Stimulated activated memory B cell treated with anti-CD40 and anti-IgM and Interleukin-4, amounts not matched to agents 10 μg/mL and 1 μg/mL and 100 μg/mL, for 72 hours (primary cell): Measurements from ENCODE around the gene PDE1C.
"Not testable (repeated sequence)": the region's sequence is repeated elsewhere in the genome, so short reads cannot be mapped to it uniquely, and the experiment has no call there.

ENCODE experiments used
- ATAC-seq: fragments of 150-1000 bp; cut with Tn5 transposase; 2 replicates; pipeline ENCODE4 v1.10.0; 2021
- H3K27ac Mint-ChIP-seq: one replicate; pipeline ENCODE4 v1.8.0; 2022; ENCODE audit warnings: mild to moderate bottlenecking, mixed read lengths
- H3K27me3 Mint-ChIP-seq: one replicate; pipeline ENCODE4 v1.8.0; 2022; ENCODE audit warnings: mixed read lengths
- H3K36me3 Mint-ChIP-seq: one replicate; pipeline ENCODE4 v1.8.0; 2022; ENCODE audit warnings: mixed read lengths
- H3K4me1 Mint-ChIP-seq: one replicate; pipeline ENCODE4 v1.8.0; 2022; ENCODE audit warnings: mixed read lengths
- H3K4me3 Mint-ChIP-seq: one replicate; pipeline ENCODE4 v1.8.0; 2022; ENCODE audit warnings: mild to moderate bottlenecking, moderate library complexity, mixed read lengths
- H3K9me3 Mint-ChIP-seq: one replicate; pipeline ENCODE4 v1.8.0; 2022; ENCODE audit warnings: mixed read lengths

PDE1C gene

GRCh38 chr7:32013471-32013870 lies 56.7 kb downstream of the PDE1C start:
- not testable (repeated sequence) for H3K4me3 Mint-ChIP-seq, H3K27ac Mint-ChIP-seq, H3K36me3 Mint-ChIP-seq, H3K27me3 Mint-ChIP-seq, H3K4me1 Mint-ChIP-seq, ATAC-seq
- peaks cover 17% of the 10 kb centered on the region for H3K9me3 Mint-ChIP-seq

- Mint-ChIP-seq H3K36me3 (no peaks in the 10 kb centered on the region), H3K4me3 (no peak overlapping the region), H3K9me3 (peaks cover 4% of the 10 kb centered on the region), H3K4me1 (no peaks in the 10 kb centered on the region), H3K27me3 (no peaks in the 10 kb centered on the region), H3K27ac (no peak overlapping the region)
- ATAC-seq: no peak
Observed at GRCh38 chr7:32005577-32005976, 64.6 kb downstream of the PDE1C start.

GRCh38 chr7:32001948-32002347 lies 68.3 kb downstream of the PDE1C start:
- H3K9me3 Mint-ChIP-seq: peaks cover 10% of the 10 kb centered on the region
- no peaks in the 10 kb centered on the region for H3K27me3 Mint-ChIP-seq
- no peak for ATAC-seq
- H3K36me3 Mint-ChIP-seq: no peaks in the 10 kb centered on the region
- no peak overlapping the region for H3K27ac Mint-ChIP-seq
- H3K4me1 Mint-ChIP-seq: no peaks in the 10 kb centered on the region
- H3K4me3 Mint-ChIP-seq: no peak overlapping the region

- no peaks in the 10 kb centered on the region for H3K4me1 Mint-ChIP-seq
- no peak overlapping the region for H3K27ac Mint-ChIP-seq
- H3K27me3 Mint-ChIP-seq: no peaks in the 10 kb centered on the region
- peaks cover 10% of the 10 kb centered on the region for H3K9me3 Mint-ChIP-seq
- no peak for ATAC-seq
- no peak overlapping the region for H3K4me3 Mint-ChIP-seq
- no peaks in the 10 kb centered on the region for H3K36me3 Mint-ChIP-seq
Observed at GRCh38 chr7:31997423-31997822, 72.8 kb downstream of the PDE1C start.

GRCh38 chr7:31995134-31995533 lies 75.1 kb downstream of the PDE1C start:
- H3K27ac Mint-ChIP-seq: no peak overlapping the region
- no peak overlapping the region for H3K4me3 Mint-ChIP-seq
- H3K9me3 Mint-ChIP-seq: peaks cover 3% of the 10 kb centered on the region
- H3K36me3 Mint-ChIP-seq: no peaks in the 10 kb centered on the region
- H3K27me3 Mint-ChIP-seq: no peaks in the 10 kb centered on the region
- no peak for ATAC-seq
- no peaks in the 10 kb centered on the region for H3K4me1 Mint-ChIP-seq

- H3K27me3 Mint-ChIP-seq: no peaks in the 10 kb centered on the region
- no peaks in the 10 kb centered on the region for H3K36me3 Mint-ChIP-seq
- no peaks in the 10 kb centered on the region for H3K4me1 Mint-ChIP-seq
- no peak overlapping the region for H3K27ac Mint-ChIP-seq
- H3K9me3 Mint-ChIP-seq: no peaks in the 10 kb centered on the region
- ATAC-seq: no peak
- no peak overlapping the region for H3K4me3 Mint-ChIP-seq
Observed at GRCh38 chr7:31991846-31992245, 78.4 kb downstream of the PDE1C start.

GRCh38 chr7:31991406-31991805 lies 78.8 kb downstream of the PDE1C start:
- no peak for ATAC-seq
- no peaks in the 10 kb centered on the region for H3K27me3 Mint-ChIP-seq
- H3K36me3 Mint-ChIP-seq: no peaks in the 10 kb centered on the region
- H3K4me3 Mint-ChIP-seq: no peak overlapping the region
- no peaks in the 10 kb centered on the region for H3K9me3 Mint-ChIP-seq
- no peaks in the 10 kb centered on the region for H3K4me1 Mint-ChIP-seq
- no peak overlapping the region for H3K27ac Mint-ChIP-seq

GRCh38 chr7:31986878-31987518 lies 83.2 kb downstream of the PDE1C start:
- Mint-ChIP-seq H3K27ac (no peak overlapping the region), H3K9me3 (peaks cover 3% of the 10 kb centered on the region), H3K36me3 (no peaks in the 10 kb centered on the region), H3K4me3 (no peak overlapping the region), H3K27me3 (no peaks in the 10 kb centered on the region), H3K4me1 (no peaks in the 10 kb centered on the region)
- no peak for ATAC-seq

- H3K36me3 Mint-ChIP-seq: no peaks in the 10 kb centered on the region
- no peaks in the 10 kb centered on the region for H3K27me3 Mint-ChIP-seq
- no peak for ATAC-seq
- peaks cover 7% of the 10 kb centered on the region for H3K9me3 Mint-ChIP-seq
- H3K27ac Mint-ChIP-seq: no peak overlapping the region
- H3K4me3 Mint-ChIP-seq: no peak overlapping the region
- H3K4me1 Mint-ChIP-seq: no peaks in the 10 kb centered on the region
Observed at GRCh38 chr7:31982962-31983361, 87.2 kb downstream of the PDE1C start.

- ATAC-seq: no peak
- Mint-ChIP-seq H3K27me3 (no peaks in the 10 kb centered on the region), H3K27ac (no peak overlapping the region), H3K36me3 (no peaks in the 10 kb centered on the region), H3K4me1 (no peaks in the 10 kb centered on the region), H3K4me3 (no peak overlapping the region), H3K9me3 (peaks cover 7% of the 10 kb centered on the region)
Observed at GRCh38 chr7:31981874-31982390, 88.3 kb downstream of the PDE1C start.

GRCh38 chr7:31979690-31980330 lies 90.4 kb downstream of the PDE1C start:
- Mint-ChIP-seq H3K27ac (no peak overlapping the region), H3K27me3 (no peaks in the 10 kb centered on the region), H3K4me1 (no peaks in the 10 kb centered on the region), H3K4me3 (no peak overlapping the region), H3K9me3 (peaks cover 10% of the 10 kb centered on the region), H3K36me3 (no peaks in the 10 kb centered on the region)
- no peak for ATAC-seq

GRCh38 chr7:31975546-31975945 lies 94.7 kb downstream of the PDE1C start:
- H3K9me3 Mint-ChIP-seq: peaks cover 6% of the 10 kb centered on the region
- H3K4me3 Mint-ChIP-seq: no peak overlapping the region
- ATAC-seq: no peak

GRCh38 chr7:31974351-31974750 lies 95.9 kb downstream of the PDE1C start:
- Mint-ChIP-seq H3K9me3 (peaks cover 6% of the 10 kb centered on the region), H3K27me3 (no peaks in the 10 kb centered on the region), H3K27ac (no peak overlapping the region), H3K4me3 (no peak overlapping the region), H3K4me1 (no peaks in the 10 kb centered on the region), H3K36me3 (no peaks in the 10 kb centered on the region)
- no peak for ATAC-seq

More at GRCh38 chr7:31975546-31975945, 94.7 kb downstream of the PDE1C start:
- Mint-ChIP-seq H3K4me1 (no peaks in the 10 kb centered on the region), H3K27me3 (no peaks in the 10 kb centered on the region), H3K27ac (no peak overlapping the region), H3K36me3 (no peaks in the 10 kb centered on the region)

- no peak for ATAC-seq
- H3K27me3 Mint-ChIP-seq: no peaks in the 10 kb centered on the region
Observed at GRCh38 chr7:31971049-31971667, 99.0 kb downstream of the PDE1C start.

GRCh38 chr7:31970501-31970900 lies 99.7 kb downstream of the PDE1C start:
- Mint-ChIP-seq H3K9me3 (peaks cover 5% of the 10 kb centered on the region), H3K4me3 (no peak overlapping the region), H3K4me1 (no peaks in the 10 kb centered on the region), H3K36me3 (no peaks in the 10 kb centered on the region), H3K27ac (no peak overlapping the region), H3K27me3 (no peaks in the 10 kb centered on the region)
- no peak for ATAC-seq

More at GRCh38 chr7:31971049-31971667, 99.0 kb downstream of the PDE1C start:
- no peak overlapping the region for H3K4me3 Mint-ChIP-seq
- no peak overlapping the region for H3K27ac Mint-ChIP-seq
- no peaks in the 10 kb centered on the region for H3K36me3 Mint-ChIP-seq
- peaks cover 5% of the 10 kb centered on the region for H3K9me3 Mint-ChIP-seq
- no peaks in the 10 kb centered on the region for H3K4me1 Mint-ChIP-seq
